Mesothelial cell of epicardium (in vitro differentiated cells): ENCODE results near the gene ARHGEF3. TPM values are rescaled to one million over a fixed set of nuclear protein-coding genes. Genes with fewer than 3 reads are reported as not detected.

Experiments
- DNase-seq, 2 experiments: peaks; one replicate each; pipeline ENCODE4 v3.0.0; 2021; ENCODE audit warnings: low spot score in 2 of 2; ENCODE audit not compliant: unreplicated experiment in 2 of 2
- H3K27ac Mint-ChIP-seq: 2 replicates; pipeline ENCODE4 v1.8.0; 2021; ENCODE audit warnings: mixed read lengths
- H3K27me3 Mint-ChIP-seq: 2 replicates; pipeline ENCODE4 v1.8.0; 2021; ENCODE audit warnings: low read depth, mixed read lengths
- H3K36me3 Mint-ChIP-seq: 2 replicates; pipeline ENCODE4 v1.8.0; 2021; ENCODE audit warnings: mixed read lengths
- H3K4me1 Mint-ChIP-seq: 2 replicates; pipeline ENCODE4 v1.8.0; 2021; ENCODE audit warnings: mixed read lengths
- H3K4me3 Mint-ChIP-seq: 2 replicates; pipeline ENCODE4 v1.8.0; 2021; ENCODE audit warnings: mild to moderate bottlenecking, moderate library complexity, mixed read lengths
- H3K9me3 Mint-ChIP-seq: 2 replicates; pipeline ENCODE4 v1.8.0; 2021; ENCODE audit warnings: mixed read lengths
- total RNA-seq: library from RNA; stranded (reverse); gene quantifications from 3 replicates; pipeline ENCODE4 v1.2.1, GENCODE V29; 2021
- TF ChIP-seq, protein P1 (sequence below): fragments of 200-600 bp; sonication (generic); IDR thresholded peaks from one replicate; pipeline ENCODE4 v1.5.0; 2021; ENCODE audit warnings: antibody characterized with exemption; ENCODE audit not compliant: unreplicated experiment

ARHGEF3 gene
- total RNA-seq, 1 donor from 2014 or later: 29.0 TPM

DNA sequence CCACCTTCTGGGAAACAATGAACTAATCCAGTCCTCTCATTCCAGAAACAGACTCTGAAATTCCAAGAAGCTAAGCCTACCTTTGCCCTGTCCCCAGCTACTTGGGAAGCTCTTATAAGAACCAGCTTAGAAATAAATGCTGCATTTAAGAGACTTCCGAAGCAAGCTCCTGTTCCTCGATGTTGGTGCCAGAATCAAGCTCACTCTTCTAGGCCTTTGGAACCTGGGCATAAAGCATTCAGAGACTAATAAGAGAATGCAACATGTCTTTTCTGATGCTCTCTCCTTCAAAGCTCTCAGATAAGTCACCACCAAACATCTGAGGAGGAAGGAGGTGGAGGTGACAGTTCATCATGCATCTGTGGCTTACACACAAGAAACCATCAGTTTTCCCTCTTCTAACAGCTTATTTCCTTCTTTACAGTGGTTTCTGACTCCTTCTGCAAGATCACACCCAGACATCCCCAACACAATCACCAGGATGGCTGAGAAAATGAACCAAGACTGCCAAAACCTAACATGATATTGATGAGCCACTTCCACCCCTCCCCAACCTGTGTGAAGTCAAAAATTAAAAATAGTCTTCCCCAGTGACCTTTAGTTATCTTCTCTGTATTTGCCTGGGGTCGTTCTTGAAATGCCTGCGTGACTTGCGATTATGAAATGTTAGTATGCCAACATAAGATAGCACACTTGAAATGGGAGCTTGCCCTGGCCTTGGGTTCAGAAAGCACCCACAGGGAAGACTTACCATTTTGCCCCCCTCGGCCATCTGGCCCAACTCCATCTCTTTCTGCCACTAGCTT, 11.5 kb downstream of the ARHGEF3 start:
- no peak overlapping the region for H3K27ac Mint-ChIP-seq
- peaks cover 34% of the 10 kb centered on the region for H3K4me1 Mint-ChIP-seq
- TF ChIP-seq, protein P1, sequence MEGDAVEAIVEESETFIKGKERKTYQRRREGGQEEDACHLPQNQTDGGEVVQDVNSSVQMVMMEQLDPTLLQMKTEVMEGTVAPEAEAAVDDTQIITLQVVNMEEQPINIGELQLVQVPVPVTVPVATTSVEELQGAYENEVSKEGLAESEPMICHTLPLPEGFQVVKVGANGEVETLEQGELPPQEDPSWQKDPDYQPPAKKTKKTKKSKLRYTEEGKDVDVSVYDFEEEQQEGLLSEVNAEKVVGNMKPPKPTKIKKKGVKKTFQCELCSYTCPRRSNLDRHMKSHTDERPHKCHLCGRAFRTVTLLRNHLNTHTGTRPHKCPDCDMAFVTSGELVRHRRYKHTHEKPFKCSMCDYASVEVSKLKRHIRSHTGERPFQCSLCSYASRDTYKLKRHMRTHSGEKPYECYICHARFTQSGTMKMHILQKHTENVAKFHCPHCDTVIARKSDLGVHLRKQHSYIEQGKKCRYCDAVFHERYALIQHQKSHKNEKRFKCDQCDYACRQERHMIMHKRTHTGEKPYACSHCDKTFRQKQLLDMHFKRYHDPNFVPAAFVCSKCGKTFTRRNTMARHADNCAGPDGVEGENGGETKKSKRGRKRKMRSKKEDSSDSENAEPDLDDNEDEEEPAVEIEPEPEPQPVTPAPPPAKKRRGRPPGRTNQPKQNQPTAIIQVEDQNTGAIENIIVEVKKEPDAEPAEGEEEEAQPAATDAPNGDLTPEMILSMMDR: no peak
- no peak overlapping the region for H3K4me3 Mint-ChIP-seq
- H3K27me3 Mint-ChIP-seq: no peaks in the 10 kb centered on the region
- no peak for DNase-seq
- peaks cover 5% of the 10 kb centered on the region for H3K36me3 Mint-ChIP-seq
- peaks cover 3% of the 10 kb centered on the region for H3K9me3 Mint-ChIP-seq

DNA sequence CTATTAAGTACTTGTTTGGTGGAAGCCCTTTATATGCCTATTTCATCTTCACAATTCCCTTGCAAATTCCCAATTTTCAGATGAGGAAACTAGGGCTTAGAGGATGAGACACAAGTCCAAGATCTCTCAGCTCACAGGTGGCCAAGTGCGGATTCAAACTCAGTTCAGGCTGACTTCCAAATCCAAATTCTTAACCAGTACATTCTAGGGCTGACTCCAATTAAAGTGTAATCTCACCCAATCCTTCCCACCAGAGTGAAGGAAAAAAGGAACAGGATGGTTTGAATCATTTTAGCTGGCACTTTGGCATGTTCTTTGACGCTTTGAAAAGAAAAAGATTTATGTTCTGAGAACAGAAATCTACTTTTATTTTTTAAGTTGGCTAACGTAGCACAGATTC, 12.7 kb downstream of the ARHGEF3 start:
- Mint-ChIP-seq H3K9me3 (peaks cover 3% of the 10 kb centered on the region), H3K27ac (no peak overlapping the region), H3K4me3 (no peak overlapping the region), H3K27me3 (no peaks in the 10 kb centered on the region), H3K4me1 (peaks cover 43% of the 10 kb centered on the region), H3K36me3 (peaks cover 5% of the 10 kb centered on the region)
- DNase-seq: no peak
- TF ChIP-seq, protein P1: no peak

DNA sequence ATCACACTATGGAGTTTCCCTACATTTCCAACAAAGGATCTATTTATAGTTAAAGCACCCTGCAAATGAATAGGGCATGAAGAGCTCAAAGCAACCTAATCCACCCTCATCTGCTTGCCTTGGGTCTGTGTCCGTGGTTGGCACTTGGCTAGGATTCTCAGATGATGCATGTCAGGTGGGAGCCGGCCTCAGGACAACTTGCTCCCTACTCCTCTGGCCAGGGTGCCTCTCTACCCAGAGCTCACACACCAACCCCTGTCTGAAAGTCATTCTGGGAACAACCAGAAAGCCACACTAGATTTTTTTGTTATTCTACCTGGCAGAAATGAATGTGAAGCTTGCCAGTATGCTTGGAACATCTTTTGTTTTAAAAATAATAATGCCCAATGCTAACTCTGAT, 13.2 kb downstream of the ARHGEF3 start:
- H3K27ac Mint-ChIP-seq: no peak overlapping the region
- TF ChIP-seq, protein P1: no peak
- no peaks in the 10 kb centered on the region for H3K9me3 Mint-ChIP-seq
- no peak for DNase-seq
- H3K4me1 Mint-ChIP-seq: peaks cover 47% of the 10 kb centered on the region
- H3K27me3 Mint-ChIP-seq: no peaks in the 10 kb centered on the region
- no peak overlapping the region for H3K4me3 Mint-ChIP-seq
- H3K36me3 Mint-ChIP-seq: peaks cover 2% of the 10 kb centered on the region

DNA sequence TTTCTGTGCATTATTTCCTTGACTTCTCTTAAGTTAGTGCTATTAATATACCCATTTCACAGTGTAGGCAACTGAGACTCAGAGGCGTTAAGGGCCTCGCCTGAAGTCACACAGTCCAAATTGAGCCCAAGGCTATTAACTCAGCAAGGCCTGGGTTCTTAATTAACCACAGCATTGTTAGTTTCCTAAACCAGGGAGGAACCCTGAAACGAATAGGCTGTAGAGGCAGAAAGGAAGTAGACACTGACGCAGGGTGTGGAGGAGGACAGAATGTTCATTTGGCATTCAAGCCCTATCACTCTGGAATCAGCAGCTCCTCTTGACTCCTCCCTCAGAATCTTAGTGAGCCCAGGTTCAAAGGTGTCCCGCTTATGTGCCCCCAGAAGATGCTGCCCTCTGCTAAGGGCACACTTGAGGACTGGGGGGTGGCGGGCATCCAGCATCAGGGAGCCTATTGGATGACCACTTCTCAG, 13.9 kb downstream of the ARHGEF3 start:
- peaks cover 54% of the 10 kb centered on the region for H3K4me1 Mint-ChIP-seq
- H3K27me3 Mint-ChIP-seq: no peaks in the 10 kb centered on the region
- no peak for DNase-seq
- TF ChIP-seq, protein P1: no peak
- no peak overlapping the region for H3K27ac Mint-ChIP-seq
- H3K36me3 Mint-ChIP-seq: peaks cover 2% of the 10 kb centered on the region
- no peak overlapping the region for H3K4me3 Mint-ChIP-seq
- no peaks in the 10 kb centered on the region for H3K9me3 Mint-ChIP-seq

DNA sequence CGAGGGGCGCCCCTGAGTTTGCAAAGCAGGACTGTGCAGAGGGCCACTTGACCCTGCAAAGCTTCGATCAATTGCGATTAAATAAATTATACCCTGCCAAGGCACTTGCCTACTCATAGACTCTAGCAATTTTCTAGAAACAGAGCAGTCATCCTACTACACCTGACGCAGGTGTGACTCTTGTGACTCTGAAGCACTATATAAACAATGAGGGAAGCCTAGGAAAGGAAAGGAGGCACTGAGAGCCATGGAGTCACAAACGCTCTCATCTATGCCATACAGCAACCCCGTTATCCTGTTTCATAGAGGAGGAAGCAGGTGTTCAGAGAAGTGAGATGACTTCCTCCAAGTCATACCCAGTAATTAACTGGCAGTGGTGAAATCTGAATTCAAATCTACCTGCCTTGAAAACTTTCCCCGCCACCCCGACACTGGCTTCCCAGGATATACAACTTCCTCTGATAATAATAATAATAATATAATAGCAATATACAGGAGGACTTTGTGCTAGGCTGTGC, 14.4 kb downstream of the ARHGEF3 start:
- no peak overlapping the region for H3K4me3 Mint-ChIP-seq
- H3K4me1 Mint-ChIP-seq: peaks cover 59% of the 10 kb centered on the region
- no peaks in the 10 kb centered on the region for H3K36me3 Mint-ChIP-seq
- H3K27ac Mint-ChIP-seq: no peak overlapping the region
- no peaks in the 10 kb centered on the region for H3K27me3 Mint-ChIP-seq
- no peak for DNase-seq
- H3K9me3 Mint-ChIP-seq: no peaks in the 10 kb centered on the region
- TF ChIP-seq, protein P1: no peak
